Measurements from ENCODE around the gene TOMM7.
A peak's percentile ranks its signal among the peaks of the same experiment; 100 is the strongest.

TOMM7 gene

GRCh38 chr7:22822486-22823141 lies at the start of gene TOMM7:
Gene TOMM7, minus strand, starts transcription at chr7:22822849. Its CDS starts 70 bp downstream, at chr7:22822779.
- Histone ChIP-seq H3K36me3 (ENCODE audit: control insufficient read depth, insufficient read depth, low read length) (no peaks in the 10 kb centered on the region), H3K9ac (ENCODE audit: low read length) (peak within 1 kb of the TSS; percentile 93), H3K9me3 (ENCODE audit: control insufficient read depth, low read length) (no peaks in the 10 kb centered on the region), H3K4me3 (ENCODE audit: low read length) (peak within 1 kb of the TSS; percentile 83), H3K27me3 (ENCODE audit: control insufficient read depth, insufficient read depth, low read length) (peaks cover 6% of the 10 kb centered on the region), H3K4me1 (ENCODE audit: control insufficient read depth, insufficient read depth, low read length) (peaks cover 27% of the 10 kb centered on the region)

DNA sequence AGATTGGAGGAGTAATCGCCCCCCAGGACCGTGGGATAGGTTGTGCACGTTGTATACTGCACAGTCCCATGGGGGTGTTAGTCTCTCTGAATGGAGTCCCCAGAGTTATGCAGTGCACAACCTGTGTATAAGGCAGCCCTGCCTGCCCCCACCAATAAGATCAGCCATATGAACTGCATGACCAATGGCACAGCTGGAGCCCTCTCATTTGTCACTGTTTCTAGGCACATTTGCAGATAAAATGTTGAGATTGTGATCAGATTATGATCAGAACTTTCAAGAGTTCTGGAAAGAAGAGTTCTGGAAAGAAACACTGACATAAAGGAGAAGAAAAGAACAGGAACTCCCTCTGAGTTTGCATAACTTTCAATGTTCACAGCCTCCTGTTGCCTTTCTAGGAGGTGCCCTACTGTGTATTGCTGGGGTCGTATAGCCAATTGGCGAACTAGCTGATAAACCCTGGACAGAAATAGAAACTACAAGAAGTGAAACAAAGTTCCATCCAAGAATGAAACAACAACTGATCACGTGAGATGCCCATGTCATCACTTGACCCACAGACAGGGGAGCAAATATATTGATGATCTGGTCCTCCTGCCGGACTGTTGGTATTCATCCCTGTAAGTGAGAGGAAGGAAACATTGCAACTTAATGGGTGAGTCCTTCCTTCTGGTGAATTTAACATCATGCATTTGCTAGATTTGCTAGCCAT lies 49.6 kb upstream of the TOMM7 start:
- no peaks in the 10 kb centered on the region for H3K4me1 ChIP-seq (ENCODE audit: control insufficient read depth, insufficient read depth, low read length)
- H3K36me3 ChIP-seq (ENCODE audit: control insufficient read depth, insufficient read depth, low read length): no peaks in the 10 kb centered on the region
- no peaks in the 10 kb centered on the region for H3K9me3 ChIP-seq (ENCODE audit: control insufficient read depth, low read length)
- no peaks in the 10 kb centered on the region for H3K27me3 ChIP-seq (ENCODE audit: control insufficient read depth, insufficient read depth, low read length)
- H3K4me3 ChIP-seq (ENCODE audit: low read length): no peak overlapping the region
- H3K9ac ChIP-seq (ENCODE audit: low read length): no peak overlapping the region

- Histone ChIP-seq H3K27me3 (ENCODE audit: control insufficient read depth, insufficient read depth, low read length) (no peaks in the 10 kb centered on the region), H3K4me3 (ENCODE audit: low read length) (no peak overlapping the region), H3K9me3 (ENCODE audit: control insufficient read depth, low read length) (no peaks in the 10 kb centered on the region), H3K4me1 (ENCODE audit: control insufficient read depth, insufficient read depth, low read length) (no peaks in the 10 kb centered on the region), H3K36me3 (ENCODE audit: control insufficient read depth, insufficient read depth, low read length) (no peaks in the 10 kb centered on the region), H3K9ac (ENCODE audit: low read length) (no peak overlapping the region)
Observed at GRCh38 chr7:22871661-22872060, 49.0 kb upstream of the TOMM7 start.

- H3K4me3 ChIP-seq (ENCODE audit: low read length): no peak overlapping the region
- no peaks in the 10 kb centered on the region for H3K27me3 ChIP-seq (ENCODE audit: control insufficient read depth, insufficient read depth, low read length)
- H3K36me3 ChIP-seq (ENCODE audit: control insufficient read depth, insufficient read depth, low read length): no peaks in the 10 kb centered on the region
- H3K4me1 ChIP-seq (ENCODE audit: control insufficient read depth, insufficient read depth, low read length): no peaks in the 10 kb centered on the region
- no peak overlapping the region for H3K9ac ChIP-seq (ENCODE audit: low read length)
- H3K9me3 ChIP-seq (ENCODE audit: control insufficient read depth, low read length): no peaks in the 10 kb centered on the region
Observed at GRCh38 chr7:22868509-22868908, 45.9 kb upstream of the TOMM7 start.

DNA sequence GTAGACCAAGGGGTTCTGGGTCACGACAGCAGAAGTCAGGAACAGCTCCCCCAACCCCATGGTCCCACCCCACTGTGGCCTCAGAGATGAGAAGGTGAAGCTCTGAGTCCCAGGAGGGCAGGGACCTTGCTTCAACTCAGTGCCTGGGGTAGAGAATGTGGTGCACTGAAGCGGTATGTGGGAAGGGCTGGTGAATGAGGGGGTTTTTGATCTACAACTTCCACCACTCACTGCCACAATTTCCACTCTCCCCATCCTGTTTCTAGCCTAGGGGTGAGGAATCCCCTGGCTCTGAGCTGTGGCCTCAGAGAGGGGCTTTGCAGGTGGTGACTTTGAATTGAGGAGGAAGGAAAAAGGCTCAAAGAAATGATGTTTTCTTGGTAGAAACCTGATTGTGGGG lies 44.9 kb upstream of the TOMM7 start:
- no peak overlapping the region for H3K9ac ChIP-seq (ENCODE audit: low read length)
- no peak overlapping the region for H3K4me3 ChIP-seq (ENCODE audit: low read length)
- no peaks in the 10 kb centered on the region for H3K27me3 ChIP-seq (ENCODE audit: control insufficient read depth, insufficient read depth, low read length)
- no peaks in the 10 kb centered on the region for H3K4me1 ChIP-seq (ENCODE audit: control insufficient read depth, insufficient read depth, low read length)
- no peaks in the 10 kb centered on the region for H3K36me3 ChIP-seq (ENCODE audit: control insufficient read depth, insufficient read depth, low read length)
- H3K9me3 ChIP-seq (ENCODE audit: control insufficient read depth, low read length): no peaks in the 10 kb centered on the region

DNA sequence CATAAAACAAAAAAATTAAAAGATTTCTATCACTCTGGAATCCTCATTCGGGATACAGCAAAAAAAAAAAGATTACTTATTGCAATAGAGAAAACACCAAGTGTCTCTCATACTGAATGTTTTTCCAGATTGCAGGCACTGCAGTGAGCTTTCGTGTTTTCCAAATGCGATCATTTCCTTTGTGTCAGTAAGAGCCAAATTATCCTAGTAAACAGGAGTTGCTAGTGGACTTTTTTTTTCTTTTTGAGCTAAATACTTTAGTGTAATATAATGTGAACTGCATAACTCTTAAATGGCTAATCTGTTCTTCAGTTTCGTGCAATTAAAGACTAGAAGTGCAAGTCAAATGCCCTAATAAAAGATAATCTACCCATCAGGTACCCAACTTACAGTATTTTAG lies 44.4 kb upstream of the TOMM7 start:
- Histone ChIP-seq H3K36me3 (ENCODE audit: control insufficient read depth, insufficient read depth, low read length) (no peaks in the 10 kb centered on the region), H3K4me3 (ENCODE audit: low read length) (no peak overlapping the region), H3K4me1 (ENCODE audit: control insufficient read depth, insufficient read depth, low read length) (no peaks in the 10 kb centered on the region), H3K27me3 (ENCODE audit: control insufficient read depth, insufficient read depth, low read length) (no peaks in the 10 kb centered on the region), H3K9me3 (ENCODE audit: control insufficient read depth, low read length) (no peaks in the 10 kb centered on the region), H3K9ac (ENCODE audit: low read length) (no peak overlapping the region)

- Histone ChIP-seq H3K36me3 (ENCODE audit: control insufficient read depth, insufficient read depth, low read length) (no peaks in the 10 kb centered on the region), H3K4me1 (ENCODE audit: control insufficient read depth, insufficient read depth, low read length) (no peaks in the 10 kb centered on the region), H3K9me3 (ENCODE audit: control insufficient read depth, low read length) (no peaks in the 10 kb centered on the region), H3K27me3 (ENCODE audit: control insufficient read depth, insufficient read depth, low read length) (no peaks in the 10 kb centered on the region), H3K4me3 (ENCODE audit: low read length) (no peak overlapping the region), H3K9ac (ENCODE audit: low read length) (no peak overlapping the region)
Observed at GRCh38 chr7:22865602-22865960, 42.9 kb upstream of the TOMM7 start.

GRCh38 chr7:22864855-22865601 lies 42.4 kb upstream of the TOMM7 start:
- no peaks in the 10 kb centered on the region for H3K36me3 ChIP-seq (ENCODE audit: control insufficient read depth, insufficient read depth, low read length)
- peak overlapping the region; percentile 8 for H3K9ac ChIP-seq (ENCODE audit: low read length)
- H3K4me1 ChIP-seq (ENCODE audit: control insufficient read depth, insufficient read depth, low read length): no peaks in the 10 kb centered on the region
- H3K9me3 ChIP-seq (ENCODE audit: control insufficient read depth, low read length): no peaks in the 10 kb centered on the region
- no peaks in the 10 kb centered on the region for H3K27me3 ChIP-seq (ENCODE audit: control insufficient read depth, insufficient read depth, low read length)
- no peak overlapping the region for H3K4me3 ChIP-seq (ENCODE audit: low read length)

DNA sequence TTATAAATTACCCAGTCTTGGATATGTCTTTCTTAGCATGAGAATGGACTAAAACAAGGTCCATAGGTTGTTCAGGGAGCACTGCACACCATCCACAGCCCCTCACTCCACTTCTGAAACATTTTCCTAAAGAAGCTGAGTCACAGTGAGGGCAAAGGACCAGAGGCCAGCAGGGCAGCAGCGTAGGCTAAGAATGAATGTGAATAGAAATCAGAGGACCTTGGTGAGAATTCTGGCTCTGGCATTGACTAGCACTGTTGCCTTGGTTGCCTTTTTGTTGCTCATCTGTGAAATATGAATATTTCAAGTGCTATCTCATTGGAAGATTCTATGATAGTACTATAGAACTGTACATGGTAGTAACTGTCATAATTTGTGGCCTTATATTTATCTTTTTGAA lies 41.7 kb upstream of the TOMM7 start:
- Histone ChIP-seq H3K4me1 (ENCODE audit: control insufficient read depth, insufficient read depth, low read length) (no peaks in the 10 kb centered on the region), H3K4me3 (ENCODE audit: low read length) (no peak overlapping the region), H3K9me3 (ENCODE audit: control insufficient read depth, low read length) (no peaks in the 10 kb centered on the region), H3K36me3 (ENCODE audit: control insufficient read depth, insufficient read depth, low read length) (no peaks in the 10 kb centered on the region), H3K27me3 (ENCODE audit: control insufficient read depth, insufficient read depth, low read length) (no peaks in the 10 kb centered on the region), H3K9ac (ENCODE audit: low read length) (no peak overlapping the region)

- Histone ChIP-seq H3K4me1 (ENCODE audit: control insufficient read depth, insufficient read depth, low read length) (no peaks in the 10 kb centered on the region), H3K9ac (ENCODE audit: low read length) (no peak overlapping the region), H3K27me3 (ENCODE audit: control insufficient read depth, insufficient read depth, low read length) (no peaks in the 10 kb centered on the region), H3K36me3 (ENCODE audit: control insufficient read depth, insufficient read depth, low read length) (no peaks in the 10 kb centered on the region), H3K4me3 (ENCODE audit: low read length) (no peak overlapping the region), H3K9me3 (ENCODE audit: control insufficient read depth, low read length) (no peaks in the 10 kb centered on the region)
Observed at GRCh38 chr7:22863156-22863899, 40.7 kb upstream of the TOMM7 start.

DNA sequence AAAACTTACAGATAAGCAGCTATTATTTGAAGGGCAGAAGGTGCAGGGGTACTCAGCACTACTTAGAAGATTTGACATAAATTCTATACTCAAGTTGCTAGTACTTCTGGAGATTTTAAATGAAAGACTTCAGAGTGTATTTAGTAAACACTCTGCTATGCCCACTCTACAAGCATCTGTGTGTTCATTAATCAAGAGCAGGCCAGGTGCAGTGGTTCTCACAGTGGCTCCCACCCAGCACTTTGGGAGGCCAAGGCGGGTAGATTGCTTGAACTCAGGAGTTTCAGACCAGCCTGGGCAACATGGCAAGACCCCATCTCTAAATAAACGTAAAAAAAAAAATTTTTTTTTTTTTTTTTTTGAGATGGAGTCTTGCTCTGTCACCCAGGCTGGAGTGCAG lies 38.9 kb upstream of the TOMM7 start:
- no peak overlapping the region for H3K9ac ChIP-seq (ENCODE audit: low read length)
- no peaks in the 10 kb centered on the region for H3K27me3 ChIP-seq (ENCODE audit: control insufficient read depth, insufficient read depth, low read length)
- no peaks in the 10 kb centered on the region for H3K9me3 ChIP-seq (ENCODE audit: control insufficient read depth, low read length)
- no peak overlapping the region for H3K4me3 ChIP-seq (ENCODE audit: low read length)
- no peaks in the 10 kb centered on the region for H3K4me1 ChIP-seq (ENCODE audit: control insufficient read depth, insufficient read depth, low read length)
- H3K36me3 ChIP-seq (ENCODE audit: control insufficient read depth, insufficient read depth, low read length): no peaks in the 10 kb centered on the region
